H1 (cell line): ENCODE results near the gene CACUL1. TPM values are rescaled to one million over a fixed set of nuclear protein-coding genes. Genes with fewer than 3 reads are reported as not detected.

Experiments
- CTCF ChIA-PET: fragments of 300-600 bp; sonication (Branson Sonifier 250); formaldehyde crosslinking; loops from one replicate; lab custom pipeline; 2021; ENCODE audit not compliant: partially characterized antibody; lab: Charles Lee
- POLR2A ChIA-PET: fragments of 300-600 bp; sonication (Branson Sonifier 250); formaldehyde crosslinking; loops from one replicate; lab custom pipeline; 2021; ENCODE audit warnings: inconsistent platforms; ENCODE audit not compliant: partially characterized antibody; lab: Charles Lee
- DNase-seq, 2 experiments: peaks; one replicate each; pipeline versions ENCODE4 v3.0.0 to v3.0.0-alpha.2; 2010 to 2022; ENCODE audit warnings: low spot score in 2 of 2, low read depth in 1 of 2, mixed read lengths in 1 of 2
- FAIRE-seq: peaks from 2 replicates; lab custom pipeline; 2011; peaks lifted over from hg19 to GRCh38; lab: Jason Lieb, UNC
- H2AFZ ChIP-seq: 2 replicates; pipeline ENCODE4 v1.8.1; 2012; ENCODE audit warnings: low read length, inconsistent platforms
- H2AK5ac ChIP-seq: 2 replicates; pipeline ENCODE4 v1.6.1; 2013; ENCODE audit warnings: low read depth, low read length
- H2BK120ac ChIP-seq: replicated peaks from 2 replicates; pipeline ENCODE3; 2013; ENCODE audit warnings: low read depth, low read length, inconsistent platforms
- H2BK12ac ChIP-seq: 2 replicates; pipeline ENCODE4 v1.6.1; 2013; ENCODE audit warnings: low read depth, low read length
- H2BK15ac ChIP-seq: 2 replicates; pipeline ENCODE4 v1.6.1; 2013; ENCODE audit warnings: low read length
- H2BK20ac ChIP-seq: 2 replicates; pipeline ENCODE4 v1.6.1; 2013; ENCODE audit warnings: low read length
- H2BK5ac ChIP-seq: 2 replicates; pipeline ENCODE4 v1.6.1; 2013; ENCODE audit warnings: low read depth, low read length
- H3K14ac ChIP-seq: 2 replicates; pipeline ENCODE4 v1.6.1; 2013; ENCODE audit warnings: inconsistent platforms; ENCODE audit not compliant: insufficient read length
- H3K18ac ChIP-seq: 2 replicates; pipeline ENCODE4 v1.6.1; 2013; ENCODE audit warnings: low read length; ENCODE audit errors: extremely low read depth
- H3K23ac ChIP-seq: 2 replicates; pipeline ENCODE4 v1.6.1; 2013; ENCODE audit warnings: inconsistent platforms; ENCODE audit not compliant: insufficient read length
- H3K23me2 ChIP-seq: 2 replicates; pipeline ENCODE4 v1.6.1; 2013; ENCODE audit warnings: low read depth, low read length
- H3K27ac ChIP-seq: 2 replicates; pipeline ENCODE4 v1.6.1; 2011; ENCODE audit warnings: low read depth, low read length, inconsistent platforms
- H3K27me3 ChIP-seq, 4 experiments: replicated peaks in 1 of 4; 1 replicate in 1 of 4; 2 replicates in 3 of 4; pipeline versions ENCODE4 v1.6.1 to v1.8.1; 2011 to 2013; ENCODE audit warnings: low read length in 3 of 4, mild to moderate bottlenecking in 3 of 4, inconsistent platforms in 2 of 4, mixed read lengths in 2 of 4, moderate library complexity in 1 of 4; ENCODE audit not compliant: control insufficient read depth in 3 of 4, insufficient read depth in 3 of 4; ENCODE audit errors: extremely low read depth in 1 of 4
- H3K36me3 ChIP-seq, 4 experiments: 2 replicates each; pipeline versions ENCODE4 v1.6.1 to v1.8.1; 2011 to 2013; ENCODE audit warnings: mild to moderate bottlenecking in 4 of 4, low read length in 3 of 4, moderate library complexity in 2 of 4, control low read depth in 1 of 4, inconsistent platforms in 1 of 4; ENCODE audit not compliant: insufficient read depth in 4 of 4, control insufficient read depth in 2 of 4
- H3K4ac ChIP-seq: replicated peaks from 2 replicates; pipeline ENCODE3; 2013; ENCODE audit warnings: low read length, low read depth, mixed read lengths, inconsistent platforms; ENCODE audit not compliant: insufficient read length
- H3K4me1 ChIP-seq, 4 experiments: replicated peaks in 1 of 4; 1 replicate in 1 of 4; 2 replicates in 3 of 4; pipeline versions ENCODE4 v1.6.1 to v1.8.1; 2011 to 2013; ENCODE audit warnings: low read length in 3 of 4, inconsistent platforms in 2 of 4, mixed read lengths in 1 of 4; ENCODE audit not compliant: insufficient read depth in 4 of 4, control insufficient read depth in 3 of 4
- H3K4me2 ChIP-seq, 2 experiments: 2 replicates each; pipeline versions ENCODE4 v1.6.1 to v1.8.1; 2011 to 2013; ENCODE audit warnings: low read depth in 2 of 2, low read length in 2 of 2, control low read depth in 1 of 2, inconsistent platforms in 1 of 2, mild to moderate bottlenecking in 1 of 2; ENCODE audit not compliant: insufficient read depth in 1 of 2
- H3K4me3 ChIP-seq, 4 experiments: fragments of 200-600, 300-600 bp in 1 of 4; sonication (generic), shearing (Covaris generic), sonication (Bioruptor Twin) in 1 of 4; 2 replicates each; pipeline versions ENCODE4 v1.5.1 to v1.8.1; 2011 to 2016; ENCODE audit warnings: low read length in 4 of 4, low read depth in 3 of 4, control low read depth in 2 of 4, inconsistent platforms in 2 of 4, mild to moderate bottlenecking in 2 of 4, mixed read lengths in 1 of 4, moderate library complexity in 1 of 4; ENCODE audit not compliant: insufficient read depth in 2 of 4; ENCODE audit errors: extremely low read depth in 1 of 4
- H3K56ac ChIP-seq: replicated peaks from 2 replicates; pipeline ENCODE3; 2013; ENCODE audit warnings: low read depth, mild to moderate bottlenecking, mixed read lengths, low read length, inconsistent platforms; ENCODE audit not compliant: insufficient read length
- H3K79me1 ChIP-seq: 2 replicates; pipeline ENCODE4 v1.6.1; 2013; ENCODE audit warnings: low read depth, low read length, control low read depth
- H3K79me2 ChIP-seq, 2 experiments: 2 replicates each; pipeline versions ENCODE4 v1.6.1 to v1.8.1; 2012 to 2013; ENCODE audit warnings: low read length in 2 of 2, mild to moderate bottlenecking in 2 of 2, inconsistent platforms in 1 of 2; ENCODE audit not compliant: insufficient read depth in 2 of 2, control insufficient read depth in 1 of 2
- H3K9ac ChIP-seq, 4 experiments: replicated peaks in 1 of 4; 1 replicate in 1 of 4; 2 replicates in 3 of 4; pipeline versions ENCODE4 v1.6.1 to v1.8.1; 2011 to 2013; ENCODE audit warnings: low read depth in 3 of 4, low read length in 3 of 4, control low read depth in 2 of 4, mild to moderate bottlenecking in 2 of 4, moderate library complexity in 2 of 4, inconsistent platforms in 1 of 4; ENCODE audit errors: extremely low read depth in 1 of 4
- H3K9me3 ChIP-seq, 2 experiments: 2 replicates each; pipeline versions ENCODE4 v1.6.1 to v1.8.1; 2012 to 2013; ENCODE audit warnings: mild to moderate bottlenecking in 2 of 2, moderate library complexity in 2 of 2, control low read depth in 1 of 2, inconsistent platforms in 1 of 2, low read depth in 1 of 2, low read length in 1 of 2, mixed read lengths in 1 of 2; ENCODE audit not compliant: insufficient read depth in 2 of 2
- H4K20me1 ChIP-seq, 2 experiments: replicated peaks in 1 of 2; 2 replicates each; pipeline versions ENCODE3 to v1.8.1; 2011 to 2013; ENCODE audit warnings: inconsistent platforms in 2 of 2, low read length in 2 of 2, mild to moderate bottlenecking in 1 of 2; ENCODE audit not compliant: insufficient read depth in 2 of 2, control insufficient read depth in 1 of 2
- H4K5ac ChIP-seq: 2 replicates; pipeline ENCODE4 v1.6.1; 2013; ENCODE audit warnings: low read length, low read depth, mixed read lengths, inconsistent platforms; ENCODE audit not compliant: insufficient read length
- H4K8ac ChIP-seq: 2 replicates; pipeline ENCODE4 v1.8.0; 2013; ENCODE audit warnings: mild to moderate bottlenecking, moderate library complexity, low read length, inconsistent platforms; ENCODE audit not compliant: insufficient read depth; ENCODE audit errors: extremely low read depth
- H4K91ac ChIP-seq: replicated peaks from 2 replicates; pipeline ENCODE3; 2013; ENCODE audit warnings: low read length, mixed read lengths, inconsistent platforms; ENCODE audit not compliant: insufficient read length
- ASH2L ChIP-seq: fragments of 200-600, 300-600 bp; sonication (generic); IDR thresholded peaks from one replicate; pipeline ENCODE4 v1.7.1; 2017; ENCODE audit warnings: low read length
- E2F6 ChIP-seq: IDR thresholded peaks from 2 replicates; pipeline ENCODE4 v1.6.1; 2012; ENCODE audit warnings: inconsistent platforms
- MAX ChIP-seq: IDR thresholded peaks from 2 replicates; pipeline ENCODE4 v1.6.1; 2012; ENCODE audit warnings: inconsistent platforms
- TAF1 ChIP-seq: IDR thresholded peaks from 2 replicates; pipeline ENCODE4 v1.6.1; 2011; ENCODE audit warnings: mild to moderate bottlenecking, low read depth, low read length
- USF2 ChIP-seq: IDR thresholded peaks from 2 replicates; pipeline ENCODE4 v1.6.1; 2011; ENCODE audit warnings: low read length, improper control_type of control experiment
- ZNF274 ChIP-seq: IDR thresholded peaks from 2 replicates; pipeline ENCODE4 v1.7.0; 2012; ENCODE audit warnings: low read length, borderline replicate concordance; ENCODE audit errors: extremely low read depth
- WGBS, 2 experiments: shearing (Covaris generic) in 1 of 2; methylation state at CpG; one replicate each; pipeline versions ENCODE4 v1.1.6 to v1.1.7; 2013 to 2015; ENCODE audit warnings: low lambda C conversion rate in 2 of 2, mixed read lengths in 2 of 2, inconsistent platforms in 1 of 2, low coverage in 1 of 2, missing lambda C conversion rate in 1 of 2; ENCODE audit not compliant: insufficient replicate concordance in 2 of 2, insufficient coverage in 1 of 2, insufficient read length in 1 of 2; ENCODE audit errors: extremely low coverage in 1 of 2, missing lambda C conversion rate in 1 of 2; 5-methylcytosine and 5-hydroxymethylcytosine counted together
- long read RNA-seq, 2 experiments: library from RNA in 1 of 2; library from capped mRNA in 1 of 2; stranded (forward); transcript quantifications; one replicate each; pipeline ENCODE4 v2.0.0, GENCODE V29; 2021; ENCODE audit warnings: inconsistent platforms in 1 of 2
- polyA minus RNA-seq, 3 experiments: library from RNA; depleted of rRNA, polyadenylated mRNA; stranded (reverse); fragments of >200 nt; gene quantifications; 1 replicate in 2 of 3; 2 replicates in 1 of 3; pipeline ENCODE4 v1.2.3, GENCODE V29; 2011
- polyA plus RNA-seq, 7 experiments: library from polyadenylated mRNA; depleted of rRNA in 3 of 7; stranded (reverse) in 5 of 7; unstranded in 2 of 7; fragments of >200 nt in 5 of 7; fragments of 200-250 nt in 2 of 7; gene quantifications; 1 replicate in 5 of 7; 2 replicates in 1 of 7; 4 replicates in 1 of 7; pipeline versions ENCODE4 v1.2.1 to v1.2.3, GENCODE V29; 2011 to 2013; ENCODE audit warnings: missing spikeins in 2 of 7, mixed read lengths in 2 of 7
- total RNA-seq: library from RNA; stranded (reverse); fragmentation: NEBNext Ultra II Directional; extraction: Animal tissue kit (Norgen Biotek cat#: 25700); gene quantifications from 2 replicates; pipeline ENCODE4 v1.2.1, GENCODE V29; 2021

Gene CACUL1
- total RNA-seq (34.2 and 43.9 TPM in 2 replicates), polyA plus RNA-seq (2011; rRNA removed) (4.7 and 6.5 TPM in 2 replicates), polyA minus RNA-seq (2011; rRNA and poly(A)+ RNA removed) (19.0 and 22.7 TPM in 2 replicates)
- polyA plus RNA-seq (2011; cell fraction: cytosol; rRNA removed): 8.3 TPM
- polyA plus RNA-seq (2011; cell fraction: nucleus; rRNA removed): 5.8 TPM
- 12.0 to 21.7 TPM (median 16.1 TPM) in 4 replicates for polyA plus RNA-seq (2012, experiment 1 of 2)
- 1.7 TPM for polyA plus RNA-seq (2012, experiment 2 of 2)
- 52.5 TPM for polyA plus RNA-seq (2013, experiment 1 of 2)
- polyA plus RNA-seq (2013, experiment 2 of 2): 51.7 TPM
- 15.1 TPM for polyA minus RNA-seq (2011; cell fraction: cytosol; rRNA and poly(A)+ RNA removed)
- 19.5 TPM for polyA minus RNA-seq (2011; cell fraction: nucleus; rRNA and poly(A)+ RNA removed)
- long read RNA-seq, experiment 1, full-length matches to known transcripts: 4 of 15 reads
- long read RNA-seq, experiment 1, partial matches to known transcripts: 1 of 15 reads
- long read RNA-seq, experiment 1, other reads (novel, unspliced or antisense): 10 of 15 reads
- long read RNA-seq, experiment 2, partial matches to known transcripts: 0 of 5 reads
- long read RNA-seq, experiment 2, other reads (novel, unspliced or antisense): 5 of 5 reads

- no peaks in the 10 kb centered on the region for H3K9me3 ChIP-seq
- no peak within 1 kb of the TSS for H2BK120ac ChIP-seq
- no peaks in the 10 kb centered on the region; the same call in 1 of the 2 replicates for H3K79me1 ChIP-seq
- H3K36me3 ChIP-seq: no peaks in the 10 kb centered on the region
- H3K14ac ChIP-seq: no peak within 1 kb of the TSS
- peaks cover 26 to 45% of the 10 kb centered on the region in 2 experiments for H3K79me2 ChIP-seq
- FAIRE-seq (no peak), DNase-seq (peak; percentile 99)
- H3K4me3 ChIP-seq: peak within 1 kb of the TSS; percentile 84 to 97 (median 94)
- peaks cover 9% of the 10 kb centered on the region for H3K23me2 ChIP-seq
- H3K27ac ChIP-seq: peak within 1 kb of the TSS; percentile 90
- peak within 1 kb of the TSS; percentile 92 for H3K56ac ChIP-seq
- ChIA-PET CTCF (interaction anchor here (1.0 to 2.3 kb wide), 6 partner anchors 13 to 158 kb away, joined by 3 to 7 read pairs (median 4); no protein-coding TSS in a partner anchor), POLR2A (interaction anchor here (0.6 to 2.2 kb wide), 22 partner anchors 8 to 768 kb away, joined by 3 to 13 read pairs (median 4); partner anchors contain the start of genes NANOS1 and PRLHR)
- H2AFZ ChIP-seq: no peak within 1 kb of the TSS; the same call in 1 of the 2 replicates
- peak within 1 kb of the TSS; percentile 96 for H4K8ac ChIP-seq
- H4K20me1 ChIP-seq: peaks cover 11 to 13% of the 10 kb centered on the region in 2 experiments
- H3K4me2 ChIP-seq: peak within 1 kb of the TSS; percentile 90 to 92
- H3K23ac ChIP-seq: no peak within 1 kb of the TSS
- H3K4ac ChIP-seq: no peak within 1 kb of the TSS
- H2BK12ac ChIP-seq: no peak within 1 kb of the TSS
- H3K9ac ChIP-seq: peak within 1 kb of the TSS; percentile 90 to 94 (median 90)
- H3K4me1 ChIP-seq: no peaks in the 10 kb centered on the region; a peak in 2 of 7 replicates
- peak within 1 kb of the TSS; percentile 96 for H4K5ac ChIP-seq
- peak within 1 kb of the TSS; percentile 95 for H3K18ac ChIP-seq
- WGBS, 2 experiments: 1% methylated on average over 62 of the region's 87 CpGs; no CpG with 5 or more reads in 1 of the 2 experiments
- H2BK5ac ChIP-seq: peak within 1 kb of the TSS; percentile 94
- no peaks in the 10 kb centered on the region for H3K27me3 ChIP-seq
- H2BK20ac ChIP-seq: no peak within 1 kb of the TSS
- H2BK15ac ChIP-seq: no peak within 1 kb of the TSS
- no peak within 1 kb of the TSS for H4K91ac ChIP-seq
- no peak within 1 kb of the TSS; the same call in 1 of the 2 replicates for H2AK5ac ChIP-seq
- TF ChIP-seq TAF1 (peak; percentile 98), ZNF274 (no peak), USF2 (peak; percentile 96), MAX (peak; percentile 70), E2F6 (no peak; the same call in none of the 2 replicates), ASH2L (peak; percentile 13)
Measured at GRCh38 chr10:118754556-118755423, at the start of gene CACUL1. Gene CACUL1 (minus strand): TSS chr10:118754970. CDS start chr10:118754762, 208 bp downstream.
